HS-27A (cell line): ENCODE results near the gene MED8.

ENCODE experiments used
- DNase-seq: peaks from one replicate; pipeline ENCODE4 v3.0.0-alpha.2; 2012; ENCODE audit warnings: low read depth, missing footprints

Gene MED8

GRCh38 chr1:43334453-43335205 is 55.0 kb downstream of the MED8 start:
- no peak for DNase-seq
